GM10248 (cell line): Measurements from ENCODE around the gene ZDHHC14.
"Not testable (repeated sequence)": the region's sequence is repeated elsewhere in the genome, so short reads cannot be mapped to it uniquely, and the experiment has no call there.

Experiments used
- CTCF ChIA-PET: fragments of 300-600 bp; sonication (Branson Sonifier 250); formaldehyde crosslinking; extraction: SDS; loops from one replicate; lab custom pipeline; 2021; ENCODE audit warnings: antibody characterized with exemption; lab: Yijun Ruan, JAX
- POLR2A ChIA-PET: fragments of 350-650 bp; sonication (Branson Sonifier 250); formaldehyde crosslinking; extraction: SDS; loops from one replicate; lab custom pipeline; 2020; ENCODE audit warnings: antibody characterized with exemption; lab: Yijun Ruan, JAX
- DNase-seq: peaks from one replicate; pipeline ENCODE4 v3.0.0; 2012; ENCODE audit errors: extremely low spot score
- CTCF ChIP-seq: IDR thresholded peaks from 2 replicates; pipeline ENCODE4 v1.5.1; 2012; ENCODE audit warnings: mild to moderate bottlenecking, low read depth; ENCODE audit errors: extremely low read depth, missing control alignments, control extremely low read depth

Gene ZDHHC14

DNA sequence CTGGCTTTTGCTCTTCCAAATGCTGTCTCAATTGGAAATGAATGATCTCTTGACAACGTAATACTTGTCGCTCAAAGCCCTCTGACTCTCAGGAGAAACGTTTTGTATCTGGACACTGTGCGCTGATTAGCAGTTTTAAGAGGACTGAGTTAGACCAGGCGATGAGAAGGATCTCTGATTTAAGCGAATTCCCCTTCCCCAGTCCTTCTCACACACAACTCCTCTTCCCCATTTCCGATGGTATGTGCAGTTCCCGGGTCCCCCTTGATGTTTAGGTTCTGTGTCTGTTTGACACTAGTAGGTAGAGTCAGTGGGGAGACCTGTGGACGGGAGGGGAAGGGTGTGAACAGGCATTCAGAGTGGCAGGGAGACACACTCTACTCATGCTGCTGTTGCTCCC lies 2.5 kb downstream of the ZDHHC14 start:
- POLR2A ChIA-PET: no interaction called here
- no peak for DNase-seq
- CTCF ChIA-PET: no interaction called here
- TF ChIP-seq CTCF: no peak

GRCh38 chr6:157384962-157385361 lies 4.0 kb downstream of the ZDHHC14 start:
- POLR2A ChIA-PET: not testable (repeated sequence)

GRCh38 chr6:157385482-157385881 lies 4.5 kb downstream of the ZDHHC14 start:
- DNase-seq: no peak
- no peak for TF ChIP-seq CTCF
- ChIA-PET CTCF (interaction anchor here (1.6 to 1.9 kb wide), 2 partner anchors 11 to 25 kb away, joined by 4 read pairs; no protein-coding TSS in a partner anchor), POLR2A (no interaction called here)

More at GRCh38 chr6:157384962-157385361, 4.0 kb downstream of the ZDHHC14 start:
- not testable (repeated sequence) for DNase-seq
- CTCF ChIA-PET: interaction anchor here (0.7 to 1.9 kb wide), 3 partner anchors 11 to 70 kb away, joined by 3 to 4 read pairs (median 4); no protein-coding TSS in a partner anchor

- ChIA-PET CTCF (no interaction called here), POLR2A (no interaction called here)
- DNase-seq: no peak
- TF ChIP-seq CTCF: no peak
Observed at GRCh38 chr6:157386023-157386422, 5.0 kb downstream of the ZDHHC14 start.

- no peak for TF ChIP-seq CTCF
- DNase-seq: no peak
- ChIA-PET CTCF (no interaction called here), POLR2A (no interaction called here)
Observed at GRCh38 chr6:157386454-157386853, 5.5 kb downstream of the ZDHHC14 start.

GRCh38 chr6:157388924-157389323 lies 7.9 kb downstream of the ZDHHC14 start:
- TF ChIP-seq CTCF: no peak
- POLR2A ChIA-PET: no interaction called here
- DNase-seq: no peak
- CTCF ChIA-PET: no interaction called here

DNA sequence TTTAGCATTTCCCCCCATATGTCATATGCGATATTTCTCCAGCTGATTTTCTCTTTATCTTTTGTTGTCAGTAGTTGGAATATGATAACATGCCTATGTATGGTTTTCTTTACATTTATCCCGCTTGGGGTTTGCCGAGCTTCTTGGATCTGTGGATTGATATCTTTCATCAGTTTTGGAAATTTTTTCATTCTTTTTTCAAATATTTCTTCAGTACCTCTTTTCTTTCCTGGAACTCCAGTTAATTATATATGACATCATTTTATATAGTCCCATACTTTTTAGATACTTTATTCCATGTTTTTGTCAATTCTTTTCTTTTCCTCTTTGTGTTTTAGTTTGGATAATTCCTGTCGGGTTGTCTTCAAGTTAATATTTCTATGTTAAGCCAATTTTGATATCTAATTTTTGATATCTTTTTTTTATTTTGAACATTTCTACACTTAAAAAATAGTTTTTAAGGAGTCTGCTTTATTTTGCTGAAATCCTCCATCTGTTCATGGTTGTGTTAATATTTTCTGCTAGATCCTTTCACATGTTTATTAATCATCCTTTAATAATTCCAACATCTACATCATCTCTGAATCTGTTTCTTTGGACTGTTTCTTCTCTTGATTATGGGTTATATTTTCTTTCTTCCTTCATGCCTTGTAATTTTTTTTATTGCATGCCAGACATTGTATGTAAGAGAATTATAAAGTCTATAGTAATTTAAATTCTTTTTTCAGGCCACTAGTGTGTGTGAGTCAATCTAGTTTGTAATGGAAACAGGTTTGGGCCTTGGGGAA lies 9.5 kb downstream of the ZDHHC14 start:
- POLR2A ChIA-PET: no interaction called here
- no peak for DNase-seq
- TF ChIP-seq CTCF: no peak
- CTCF ChIA-PET: no interaction called here
